AG08396 (cell line): ENCODE data around the gene TGM2.

Source experiments
- DNase-seq: peaks from one replicate; pipeline ENCODE4 v3.0.0; 2012; ENCODE audit warnings: low spot score, mixed read lengths

The TGM2 gene

DNA sequence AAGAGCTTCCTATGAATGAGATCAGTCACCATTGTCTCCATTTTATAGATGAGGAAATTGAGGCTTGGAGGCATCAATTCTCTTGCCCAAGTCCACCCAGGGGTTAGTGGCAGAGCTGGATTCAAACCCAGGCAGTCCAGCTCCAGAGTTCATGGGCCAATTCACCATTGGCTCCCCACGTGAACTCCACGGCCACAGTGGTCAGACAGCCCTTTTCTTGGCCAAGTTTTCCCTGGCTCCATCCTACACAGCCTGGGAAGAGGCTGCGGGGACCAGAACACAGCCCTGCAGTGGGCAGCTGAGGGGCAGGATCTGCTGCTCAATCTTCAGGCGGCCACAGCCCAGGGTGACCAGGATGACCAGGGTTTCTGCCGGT is 20.5 kb downstream of the TGM2 start:
- DNase-seq = no peak

DNA sequence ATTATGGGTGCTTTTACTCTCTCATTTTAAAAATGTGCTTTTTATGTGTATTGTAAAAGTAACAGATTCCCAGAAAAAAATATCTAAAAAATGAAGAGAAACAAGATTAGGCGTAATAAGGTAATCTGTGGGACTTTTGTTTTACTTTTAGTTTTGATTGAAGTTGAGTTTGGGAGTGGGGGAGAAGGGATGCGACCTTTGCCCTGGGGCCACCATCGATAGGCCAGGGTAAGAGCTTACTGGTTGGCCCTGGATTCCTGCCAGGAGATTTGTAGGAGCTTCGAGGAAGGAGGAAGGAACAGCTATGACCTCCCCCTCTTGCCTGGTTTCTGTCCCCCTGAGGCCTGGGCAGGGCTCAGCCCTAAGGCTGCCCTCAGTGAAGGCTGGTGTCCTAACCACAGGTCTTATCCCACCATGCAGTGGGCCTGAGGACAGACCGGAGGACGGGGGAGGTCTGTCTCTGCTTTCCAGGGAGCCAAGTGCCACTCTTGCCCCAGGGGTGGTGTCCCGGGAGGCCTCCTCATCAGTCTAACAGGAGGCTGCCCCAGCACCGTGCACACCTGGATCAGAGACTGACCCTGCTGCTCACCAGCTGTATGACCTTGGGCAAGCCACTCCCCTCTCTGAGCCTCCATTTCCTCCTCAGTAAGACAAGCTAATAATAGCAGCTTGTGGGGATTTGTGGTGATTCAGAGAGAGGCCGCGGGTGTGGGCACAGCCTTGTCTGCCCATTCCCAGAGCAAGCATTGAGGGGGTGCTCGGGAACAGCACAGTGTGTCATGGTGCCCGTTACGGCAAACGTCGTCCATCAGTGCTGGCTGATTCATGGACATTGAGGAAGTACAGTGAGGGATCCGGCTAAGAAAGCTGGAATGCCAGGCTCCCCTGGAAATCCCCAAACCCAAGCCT is 21.2 kb downstream of the TGM2 start:
- peak; percentile 80 for DNase-seq

GRCh38 chr20:38143238-38143645 is 21.8 kb downstream of the TGM2 start:
- no peak for DNase-seq

GRCh38 chr20:38141889-38142494 is 23.1 kb downstream of the TGM2 start:
- no peak for DNase-seq

DNA sequence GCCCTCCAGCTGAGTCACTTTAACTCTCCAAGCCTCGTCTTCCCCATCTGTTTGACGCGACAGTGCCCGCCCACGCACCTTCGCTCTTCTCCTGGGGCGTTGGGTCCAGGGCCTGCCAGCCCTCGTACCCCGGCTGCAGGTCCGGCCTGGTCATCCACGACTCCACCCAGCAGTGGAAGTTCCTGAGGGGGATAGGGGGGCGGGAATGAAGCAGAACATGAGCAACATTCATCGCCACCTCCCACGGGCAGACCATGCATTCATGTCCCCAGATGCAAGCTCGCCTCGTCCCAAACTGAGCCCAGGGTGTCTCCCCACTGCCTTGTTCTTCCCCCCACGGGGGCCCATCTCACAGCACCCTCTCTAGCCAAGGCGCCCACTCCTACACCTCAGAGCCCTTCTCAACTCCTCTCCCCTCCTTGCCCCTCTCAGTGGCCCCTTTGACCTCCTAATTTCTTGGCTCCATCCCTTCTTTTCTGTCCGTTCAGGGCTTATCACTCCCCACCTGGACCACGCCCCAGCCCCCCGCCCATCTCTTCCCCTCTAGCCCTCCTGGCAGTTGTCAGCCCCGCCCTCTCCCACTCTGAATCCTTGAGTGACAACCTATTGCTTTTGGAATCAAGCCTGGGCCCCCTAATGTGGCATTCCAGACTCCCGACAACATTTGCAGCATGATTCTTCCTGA is 23.7 kb downstream of the TGM2 start:
- DNase-seq = no peak

DNA sequence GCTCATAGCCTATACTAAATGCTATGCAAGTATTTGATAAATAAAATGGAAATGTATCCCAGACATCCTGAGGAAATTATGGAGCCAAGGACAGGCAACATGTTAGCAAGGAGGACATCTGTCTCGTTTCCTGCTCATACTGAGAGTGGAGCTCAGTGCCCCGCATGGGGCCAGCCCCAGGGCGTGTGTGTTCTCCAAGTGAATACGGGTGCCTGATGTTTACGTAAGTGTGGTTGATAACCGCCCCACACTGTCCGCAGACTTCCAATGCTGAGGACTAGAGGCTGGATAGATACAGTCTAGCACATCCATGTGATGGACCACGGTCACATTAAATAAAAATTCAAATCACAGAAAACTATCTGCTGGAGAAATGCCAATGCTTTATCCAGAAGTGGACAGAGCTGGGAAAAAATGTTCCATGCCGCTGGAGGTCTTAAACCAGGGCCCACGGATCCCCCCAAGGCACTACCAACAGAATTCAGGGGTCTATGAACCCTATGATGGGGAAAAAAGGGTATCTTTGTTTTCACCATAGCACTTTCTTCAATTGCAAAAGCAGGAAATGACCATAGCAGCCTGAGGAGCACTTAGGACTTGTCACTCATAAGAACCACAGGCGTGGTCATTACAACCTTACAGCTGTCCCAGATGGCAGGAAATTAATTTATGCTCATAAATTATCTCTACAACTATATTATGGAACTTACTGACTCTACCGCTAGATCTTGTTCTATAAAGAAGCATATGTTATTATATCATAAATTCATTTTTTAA is 24.9 kb downstream of the TGM2 start:
- DNase-seq = no peak

GRCh38 chr20:38139156-38139912 is 25.7 kb downstream of the TGM2 start:
- no peak for DNase-seq

GRCh38 chr20:38138086-38138778 is 26.8 kb downstream of the TGM2 start:
- DNase-seq = no peak

DNA sequence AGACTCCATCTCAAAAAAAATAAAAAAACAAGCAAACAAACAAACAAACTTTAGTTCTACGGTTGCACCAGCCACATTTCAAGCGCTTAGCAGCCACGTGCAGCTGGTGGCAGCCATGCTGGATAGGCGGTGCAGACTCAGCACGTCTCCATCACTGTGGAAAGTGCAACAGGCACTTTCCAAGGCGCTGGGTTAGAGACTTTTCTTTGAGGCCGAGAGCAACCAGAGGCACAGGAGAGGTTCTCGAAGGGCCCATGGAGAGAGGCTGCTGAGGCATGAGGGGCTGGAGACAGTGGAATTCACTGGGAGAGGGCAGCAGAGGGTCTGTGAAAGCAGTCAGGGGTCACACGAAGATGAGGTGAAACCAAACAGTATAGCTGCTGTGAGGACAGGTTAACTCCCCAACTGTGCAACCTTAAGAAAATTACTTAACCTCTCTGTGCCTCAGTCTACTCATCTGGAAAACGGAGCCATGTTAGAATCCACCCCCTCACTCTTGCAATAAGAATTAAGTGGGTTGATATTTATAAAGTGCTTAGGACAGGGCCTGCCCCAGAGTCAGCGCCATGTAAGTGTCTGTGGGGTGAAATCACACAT is 27.5 kb downstream of the TGM2 start:
- no peak for DNase-seq

- no peak for DNase-seq
Observed at GRCh38 chr20:38136421-38137245, 28.4 kb downstream of the TGM2 start.

- no peak for DNase-seq
Observed at GRCh38 chr20:38135651-38136420, 29.2 kb downstream of the TGM2 start.

DNA sequence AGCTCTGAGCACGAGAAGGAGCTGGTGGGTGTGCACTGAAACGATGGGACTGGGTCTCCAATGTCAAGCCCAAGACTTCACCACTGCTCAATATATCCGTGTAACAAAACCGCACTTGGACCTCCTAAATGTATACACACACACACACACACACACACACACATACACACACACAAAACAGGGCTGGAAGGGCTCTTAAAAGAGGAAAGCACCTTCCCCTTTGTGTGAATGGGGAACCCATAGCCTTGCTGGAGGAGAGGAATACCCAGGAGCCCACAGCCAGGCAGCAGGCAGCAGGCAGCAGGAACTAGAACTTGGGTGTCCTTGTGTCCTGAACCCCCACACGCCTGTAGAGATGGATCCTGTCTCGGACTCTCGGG is 29.8 kb downstream of the TGM2 start:
- DNase-seq = no peak

DNA sequence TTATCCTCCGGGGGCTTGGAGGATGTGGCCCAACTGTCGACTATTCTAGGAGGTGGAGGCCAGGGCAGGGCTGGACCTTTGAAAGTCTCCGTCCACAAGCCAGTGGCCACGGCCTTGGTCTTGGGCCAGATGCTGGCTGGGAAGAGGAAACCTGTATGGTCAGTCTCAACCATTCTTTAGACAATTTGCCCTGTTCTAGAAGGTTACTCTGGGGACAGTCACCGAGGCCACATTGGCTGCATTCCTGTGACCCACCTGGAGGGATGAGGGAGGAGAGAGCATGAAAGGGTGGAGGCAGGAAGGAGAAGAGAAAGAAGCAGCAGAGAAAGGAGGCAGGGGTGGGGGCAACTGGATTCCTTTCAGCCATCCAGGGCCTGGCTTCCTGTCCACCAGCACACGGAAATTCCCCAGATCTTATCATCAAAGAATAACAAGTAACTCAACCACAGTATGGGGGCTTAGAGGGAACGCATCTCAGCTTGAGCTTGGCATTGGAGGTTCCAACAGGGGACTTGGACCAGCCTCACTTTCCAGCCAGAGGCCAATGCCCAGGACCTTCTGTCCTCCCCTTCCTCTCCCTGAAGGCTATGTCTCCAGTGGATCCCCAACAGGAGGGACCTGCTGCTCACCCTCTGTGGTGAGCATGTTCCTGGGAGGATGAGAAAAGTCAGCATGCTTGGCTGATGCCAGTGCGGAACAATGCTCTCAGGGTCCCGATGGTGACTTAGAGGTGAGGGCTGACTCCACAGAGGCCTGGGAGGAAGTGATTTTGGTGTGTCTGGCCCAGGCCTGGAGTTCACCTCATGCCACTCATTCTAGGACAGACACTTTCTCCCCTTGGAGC is 30.4 kb downstream of the TGM2 start:
- DNase-seq = no peak

- no peak for DNase-seq
Observed at GRCh38 chr20:38133680-38134426, 31.2 kb downstream of the TGM2 start.

DNA sequence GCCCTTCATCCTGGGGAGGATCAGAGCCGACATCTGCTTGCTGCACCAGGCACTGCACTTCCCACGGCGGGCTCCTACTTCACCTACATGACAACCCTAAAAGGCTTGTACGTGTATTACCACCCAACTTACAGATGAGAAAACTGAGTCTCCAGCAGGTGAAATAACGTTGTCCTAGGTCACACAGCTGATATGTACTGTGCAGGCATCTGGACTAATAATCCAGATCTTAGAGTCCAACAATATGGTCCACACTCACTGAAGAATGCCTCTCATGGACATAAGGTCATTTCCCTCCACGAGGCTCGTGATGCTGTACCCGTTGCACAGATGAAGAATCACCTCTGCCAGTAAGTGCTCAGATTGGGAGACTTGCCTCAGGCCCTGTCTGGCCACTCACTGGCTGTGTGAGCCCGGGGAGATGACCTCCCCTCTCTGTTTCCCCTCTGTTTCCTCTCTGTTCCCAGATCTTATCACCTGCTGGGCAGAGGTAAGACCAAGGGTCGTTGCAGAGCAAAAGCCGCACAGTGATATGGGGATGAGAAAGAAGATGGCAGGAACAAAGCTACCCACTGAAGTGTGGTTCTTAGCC is 32.1 kb downstream of the TGM2 start:
- DNase-seq = no peak

DNA sequence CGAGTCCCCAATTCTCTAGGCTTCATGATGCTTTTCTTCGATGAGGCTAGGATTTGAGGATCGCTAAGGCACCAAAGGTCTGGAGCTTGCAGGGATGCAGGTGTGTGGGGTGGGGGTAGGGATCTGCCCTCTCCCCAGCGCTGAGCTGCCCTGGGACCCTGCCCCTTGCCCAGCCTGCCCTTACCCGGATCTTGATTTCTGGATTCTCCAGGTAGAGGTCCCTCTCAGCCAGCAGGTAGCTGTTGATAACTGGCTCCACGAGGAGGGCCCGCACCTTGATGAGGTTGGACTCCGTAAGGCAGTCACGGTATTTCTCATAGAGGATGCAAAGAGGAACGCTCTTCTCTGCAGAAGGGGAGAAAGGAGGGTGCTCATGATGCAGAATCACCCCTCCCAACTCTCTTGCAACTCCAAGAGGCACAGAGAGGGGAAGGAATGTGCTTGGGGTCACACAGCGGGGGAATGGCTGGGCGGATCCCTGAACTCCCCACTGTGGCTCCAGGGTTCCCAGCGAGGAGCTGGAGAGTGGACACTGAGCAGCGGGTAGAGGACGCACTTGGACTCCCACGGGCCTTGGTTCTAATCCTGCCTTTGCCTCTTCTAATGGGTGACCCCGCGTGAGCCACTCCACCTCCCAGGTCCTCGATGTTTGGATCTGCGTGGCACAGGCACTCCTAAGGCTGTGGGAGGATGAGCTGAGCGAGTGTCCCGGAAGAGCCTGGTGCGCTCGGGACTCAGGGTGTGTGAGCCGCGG is 32.7 kb downstream of the TGM2 start:
- DNase-seq = no peak
